ENCODE measurements around the gene ADPRHL1. TPM values are rescaled to one million over a fixed set of nuclear protein-coding genes. Genes with fewer than 3 reads are reported as not detected.
"Not testable (repeated sequence)": the region's sequence is repeated elsewhere in the genome, so short reads cannot be mapped to it uniquely, and the experiment has no call there.

ADPRHL1 gene
- total and polyA plus RNA-seq, 4 donors = 0.28 to 0.67 (median 0.55) TPM

GRCh38 chr13:113471844-113472243 lies 18.6 kb upstream of the ADPRHL1 start:
- no peak for DNase-seq (ENCODE audit: low spot score)
- Histone ChIP-seq H3K27ac (ENCODE audit: low read depth in 1 of 2, low read length in 2 of 2) (no peak overlapping the region), H3K9ac (ENCODE audit: low read depth in 1 of 2, low read length in 2 of 2) (no peak overlapping the region), H3K4me3 (ENCODE audit: low read depth in 1 of 3, low read length in 3 of 3) (no peak overlapping the region), H3K36me3 (ENCODE audit: control insufficient read depth in 4 of 4, insufficient read depth in 3 of 4, low read depth in 1 of 4, low read length in 3 of 4) (peaks cover 3 to 16% (median 11%) of the 10 kb centered on the region in 4 donors), H3K27me3 (ENCODE audit: control insufficient read depth in 4 of 4, insufficient read depth in 4 of 4, low read length in 3 of 4) (no peaks in the 10 kb centered on the region), H3K4me1 (ENCODE audit: control insufficient read depth in 4 of 4, insufficient read depth in 4 of 4, low read length in 3 of 4) (no peaks in the 10 kb centered on the region), H3K9me3 (ENCODE audit: control insufficient read depth in 4 of 4, low read length in 3 of 4) (no peaks in the 10 kb centered on the region)
- WGBS = 93% methylated on average over 11 of the region's 11 CpGs
- no peak for TF ChIP-seq MAX (IDR thresholded peaks at IDR 0.05)
- no peak for TF ChIP-seq CTCF (IDR thresholded peaks at IDR 0.05; ENCODE audit: low read depth, low read length, missing input control)

GRCh38 chr13:113470635-113471163 lies 17.4 kb upstream of the ADPRHL1 start:
- DNase-seq (ENCODE audit: low spot score); H3K27ac ChIP-seq (ENCODE audit: low read depth in 1 of 2, low read length in 2 of 2); H3K4me3 ChIP-seq (ENCODE audit: low read depth in 1 of 3, low read length in 3 of 3); H3K9me3 ChIP-seq (ENCODE audit: control insufficient read depth in 4 of 4, low read length in 3 of 4); H3K9ac ChIP-seq (ENCODE audit: low read depth in 1 of 2, low read length in 2 of 2); H3K27me3 ChIP-seq (ENCODE audit: control insufficient read depth in 4 of 4, insufficient read depth in 4 of 4, low read length in 3 of 4); H3K4me1 ChIP-seq (ENCODE audit: control insufficient read depth in 4 of 4, insufficient read depth in 4 of 4, low read length in 3 of 4): not testable (repeated sequence)
- WGBS = 97% methylated on average over 4 of the region's 4 CpGs
- peaks cover 4 to 10% (median 7%) of the 10 kb centered on the region in 4 donors for H3K36me3 ChIP-seq (ENCODE audit: control insufficient read depth in 4 of 4, insufficient read depth in 3 of 4, low read depth in 1 of 4, low read length in 3 of 4)

- TF ChIP-seq HNF4G (IDR thresholded peaks at IDR 0.05) = no peak
- TF ChIP-seq ATF3 (IDR thresholded peaks at IDR 0.05) = no peak
- TF ChIP-seq ZBTB33 (IDR thresholded peaks at IDR 0.05) = no peak
- no peak for TF ChIP-seq REST (IDR thresholded peaks at IDR 0.05)
- TF ChIP-seq SP1 (IDR thresholded peaks at IDR 0.05) = no peak
- no peak for TF ChIP-seq FOXA1 (IDR thresholded peaks at IDR 0.05)
- no peak for TF ChIP-seq HNF4A (conservative IDR thresholded peaks at IDR 0.05)
- no peak for TF ChIP-seq RAD21 (IDR thresholded peaks at IDR 0.05)
- no peak for TF ChIP-seq TAF1 (conservative IDR thresholded peaks at IDR 0.05)
- TF ChIP-seq CTCF (IDR thresholded peaks at IDR 0.05; ENCODE audit: low read depth, low read length, missing input control) = no peak
- TF ChIP-seq NR2F2 (IDR thresholded peaks at IDR 0.05) = no peak
- no peak for TF ChIP-seq RXRA (IDR thresholded peaks at IDR 0.05)
- TF ChIP-seq JUND (IDR thresholded peaks at IDR 0.05) = no peak
- no peak for TF ChIP-seq FOXA2 (IDR thresholded peaks at IDR 0.05)
- Histone ChIP-seq H3K4me3 (ENCODE audit: low read depth in 1 of 3, low read length in 3 of 3) (no peak overlapping the region), H3K9me3 (ENCODE audit: control insufficient read depth in 4 of 4, low read length in 3 of 4) (no peaks in the 10 kb centered on the region), H3K9ac (ENCODE audit: low read depth in 1 of 2, low read length in 2 of 2) (no peak overlapping the region), H3K27ac (ENCODE audit: low read depth in 1 of 2, low read length in 2 of 2) (no peak overlapping the region), H3K4me1 (ENCODE audit: control insufficient read depth in 4 of 4, insufficient read depth in 4 of 4, low read length in 3 of 4) (no peaks in the 10 kb centered on the region), H3K36me3 (ENCODE audit: control insufficient read depth in 4 of 4, insufficient read depth in 3 of 4, low read depth in 1 of 4, low read length in 3 of 4) (peaks cover under 1 to 6% (median 5%) of the 10 kb centered on the region in 4 donors), H3K27me3 (ENCODE audit: control insufficient read depth in 4 of 4, insufficient read depth in 4 of 4, low read length in 3 of 4) (no peaks in the 10 kb centered on the region)
- no peak for DNase-seq (ENCODE audit: low spot score)
- WGBS = 98% methylated on average over 10 of the region's 10 CpGs
These were observed 16.8 kb upstream of the ADPRHL1 start for GRCh38 chr13:113470073-113470472.
